Subcutaneous abdominal adipose tissue (tissue), 5 donors: ENCODE data around the gene PPP6R2.
A peak's percentile ranks its signal among the peaks of the same experiment; 100 is the strongest.

Experiments
- H3K27ac ChIP-seq: one replicate; pipeline ENCODE4 v1.7.0; 2013; ENCODE audit warnings: low read depth, mild to moderate bottlenecking, inconsistent platforms, low read length, moderate library complexity
- H3K27me3 ChIP-seq, 5 donors: one replicate each; pipeline ENCODE4 v1.7.0; 2013; ENCODE audit warnings: low read length in 5 of 5, inconsistent platforms in 1 of 5; ENCODE audit not compliant: control insufficient read depth in 5 of 5, insufficient read depth in 4 of 5
- H3K36me3 ChIP-seq, 5 donors: one replicate each; pipeline ENCODE4 v1.7.0; 2013; ENCODE audit warnings: low read length in 5 of 5; ENCODE audit not compliant: control insufficient read depth in 5 of 5, insufficient read depth in 5 of 5
- H3K4me1 ChIP-seq, 5 donors: one replicate each; pipeline ENCODE4 v1.7.0; 2013; ENCODE audit warnings: low read length in 5 of 5, mild to moderate bottlenecking in 3 of 5, moderate library complexity in 1 of 5; ENCODE audit not compliant: control insufficient read depth in 5 of 5, insufficient read depth in 5 of 5
- H3K4me3 ChIP-seq, 5 donors: one replicate each; pipeline ENCODE4 v1.7.0; 2013; ENCODE audit warnings: low read length in 5 of 5, low read depth in 1 of 5
- H3K9ac ChIP-seq, 5 donors: one replicate each; pipeline ENCODE4 v1.7.0; 2013; ENCODE audit warnings: low read length in 5 of 5, mild to moderate bottlenecking in 4 of 5, moderate library complexity in 3 of 5
- H3K9me3 ChIP-seq, 5 donors: one replicate each; pipeline ENCODE4 v1.7.0; 2013; ENCODE audit warnings: low read length in 5 of 5; ENCODE audit not compliant: control insufficient read depth in 5 of 5
- donor health status: healthy.
- donor health status: healthy.
- donor health status: healthy.
- donor health status: healthy.
- donor health status: healthy.

The PPP6R2 gene

DNA sequence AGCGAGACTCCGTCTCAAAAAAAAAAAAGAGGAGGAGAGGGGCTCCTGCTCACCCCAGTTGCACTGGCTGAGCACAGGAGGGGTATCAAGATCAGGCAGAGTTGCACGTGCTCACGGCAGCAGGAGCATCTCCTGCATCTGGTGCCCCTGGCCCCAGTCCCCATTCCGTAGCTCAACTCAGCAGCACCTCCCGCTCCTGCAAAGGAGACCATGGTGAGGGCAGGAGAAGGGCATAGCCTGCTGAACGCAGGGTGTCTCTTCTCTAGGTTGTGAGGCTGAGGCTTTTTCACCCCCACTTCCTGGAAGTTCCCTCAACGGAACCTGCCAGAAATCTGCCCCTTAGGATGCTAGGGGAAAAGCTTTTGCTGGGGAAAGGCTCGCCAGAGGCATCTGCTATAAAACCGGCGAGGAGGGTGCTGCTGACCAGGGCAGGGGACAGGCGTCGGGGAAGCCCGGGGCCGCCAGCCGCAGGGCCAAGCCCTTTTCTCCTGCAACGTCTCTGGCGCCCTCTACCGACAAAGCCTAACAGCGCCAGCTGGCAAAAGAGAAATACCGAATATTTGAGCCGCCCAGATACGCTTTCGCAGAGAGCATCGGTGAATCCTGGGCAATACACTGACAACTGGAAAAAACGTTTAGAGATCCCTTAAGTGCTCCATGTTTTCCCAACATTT, 1.0 kb upstream of the PPP6R2 start:
- Histone ChIP-seq H3K9me3 (no peaks in the 10 kb centered on the region), H3K36me3 (no peaks in the 10 kb centered on the region), H3K27ac (peak overlapping the region; percentile 75), H3K27me3 (no peaks in the 10 kb centered on the region), H3K4me3 (peak overlapping the region; percentile 55 to 81 (median 73)), H3K4me1 (peaks cover 0 to 22% (median 20%) of the 10 kb centered on the region in 5 donors), H3K9ac (peak overlapping the region in 4 of 5 donors; percentile 56 to 82 (median 64))

DNA sequence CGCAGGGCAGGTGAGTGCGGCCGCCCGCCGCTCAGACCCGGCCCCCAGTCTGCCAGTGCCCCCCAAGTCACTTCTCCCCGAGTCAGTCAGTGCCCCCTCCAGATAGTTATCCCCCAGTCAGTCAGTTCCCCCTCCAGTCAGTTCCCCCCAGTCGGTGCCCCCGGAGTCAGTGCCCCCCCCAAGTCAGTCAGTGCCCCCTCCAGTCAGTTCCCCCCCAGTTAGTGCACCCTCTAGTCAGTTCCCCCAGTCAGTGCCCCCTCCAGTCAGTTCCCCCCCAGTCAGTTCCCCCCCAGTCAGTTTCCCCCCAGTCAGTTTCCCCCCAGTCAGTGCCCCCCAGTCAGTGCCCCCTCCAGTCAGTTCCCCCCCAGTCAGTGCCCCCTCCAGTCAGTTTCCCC, 411 bp downstream of the PPP6R2 start:
- H3K27ac ChIP-seq: peak overlapping the region; percentile 23
- H3K36me3 ChIP-seq: no peaks in the 10 kb centered on the region
- peaks cover 0 to 28% (median 26%) of the 10 kb centered on the region in 5 donors for H3K4me1 ChIP-seq
- H3K27me3 ChIP-seq: no peaks in the 10 kb centered on the region
- peak overlapping the region in 4 of 5 donors; percentile 78 to 96 (median 86) for H3K9ac ChIP-seq
- H3K9me3 ChIP-seq: no peaks in the 10 kb centered on the region
- peak overlapping the region; percentile 50 to 81 (median 73) for H3K4me3 ChIP-seq

DNA sequence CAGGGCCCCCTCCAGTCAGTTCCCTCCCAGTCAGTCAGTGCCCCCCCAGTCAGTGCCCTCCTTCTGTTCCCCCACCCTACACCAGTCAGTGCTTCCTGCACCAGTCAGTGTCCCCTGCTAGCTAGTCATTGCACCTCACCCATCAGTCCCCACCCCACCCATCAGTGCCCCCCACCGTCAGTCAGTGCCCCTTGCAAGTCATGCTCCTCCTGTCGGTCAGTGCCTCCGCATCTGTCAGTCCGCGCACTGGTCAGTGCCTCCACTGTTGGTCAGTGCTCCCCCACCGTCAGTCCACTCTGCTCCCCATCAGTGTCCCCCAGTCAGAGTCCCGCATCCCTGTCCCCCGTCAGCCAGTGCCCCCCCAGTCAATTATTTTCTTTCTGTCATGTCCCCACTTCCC, 3.3 kb downstream of the PPP6R2 start:
- peak overlapping the region in 1 of 5 donors; percentile 11 for H3K9ac ChIP-seq

DNA sequence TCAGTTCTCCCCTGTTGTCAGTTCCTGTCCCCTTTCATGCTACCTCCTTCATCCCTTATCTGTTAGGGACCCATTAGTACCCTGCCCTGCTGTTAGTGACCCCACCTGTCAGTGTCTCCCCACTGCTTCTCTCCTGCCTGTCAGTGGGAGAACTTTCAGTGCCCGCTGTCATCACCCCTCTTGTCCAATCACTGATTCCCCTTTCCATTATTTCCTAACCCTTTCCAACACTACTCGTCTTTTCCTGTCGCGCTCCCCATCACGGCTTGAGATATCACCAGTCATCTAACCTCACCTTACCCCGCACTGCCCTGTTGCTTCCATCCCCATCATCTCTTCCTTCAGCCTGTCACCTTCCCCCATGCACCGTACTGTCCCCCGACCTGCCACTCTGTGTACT, 4.0 kb downstream of the PPP6R2 start:
- Histone ChIP-seq H3K4me3 (no peak overlapping the region), H3K9me3 (no peaks in the 10 kb centered on the region), H3K27ac (no peak overlapping the region), H3K27me3 (no peaks in the 10 kb centered on the region), H3K9ac (peak overlapping the region in 2 of 5 donors; percentile 11 to 21), H3K36me3 (peaks cover 0 to 4% (median 0%) of the 10 kb centered on the region in 5 donors), H3K4me1 (peaks cover 0 to 24% (median 23%) of the 10 kb centered on the region in 5 donors)

More for the DNA sequence above, 3.3 kb downstream of the PPP6R2 start:
- peak overlapping the region in 1 of 5 donors; percentile 4 for H3K4me3 ChIP-seq
- peaks cover 0 to 28% (median 26%) of the 10 kb centered on the region in 5 donors for H3K4me1 ChIP-seq
- H3K27ac ChIP-seq: no peak overlapping the region
- peaks cover 0 to 1% (median 0%) of the 10 kb centered on the region in 5 donors for H3K36me3 ChIP-seq
- no peaks in the 10 kb centered on the region for H3K27me3 ChIP-seq
- no peaks in the 10 kb centered on the region for H3K9me3 ChIP-seq

DNA sequence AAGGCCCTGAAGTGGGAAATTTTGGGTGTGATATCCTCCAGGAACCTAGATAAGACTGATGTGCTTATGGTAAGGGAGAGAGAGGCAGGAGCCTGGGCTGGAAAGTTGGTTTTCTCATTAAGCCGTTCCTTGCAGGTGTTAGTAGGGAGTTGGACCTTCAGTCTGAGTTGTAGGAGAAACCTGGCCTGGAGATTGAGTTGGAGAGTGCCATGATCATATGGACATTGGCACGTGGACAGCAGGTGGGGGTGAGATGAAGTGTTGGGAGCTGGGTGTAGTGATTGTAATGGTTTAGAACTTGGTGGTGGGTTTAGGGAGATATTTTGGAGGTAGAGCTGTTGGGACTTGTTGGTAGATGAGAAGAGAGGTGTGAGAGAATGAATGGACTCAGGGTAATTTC, 4.9 kb downstream of the PPP6R2 start:
- H3K36me3 ChIP-seq: peaks cover 0 to 12% (median 5%) of the 10 kb centered on the region in 5 donors
- no peaks in the 10 kb centered on the region for H3K9me3 ChIP-seq
- H3K4me3 ChIP-seq: no peak overlapping the region
- peaks cover 0 to 17% (median 16%) of the 10 kb centered on the region in 5 donors for H3K4me1 ChIP-seq
- no peak overlapping the region for H3K9ac ChIP-seq
- H3K27ac ChIP-seq: no peak overlapping the region
- no peaks in the 10 kb centered on the region for H3K27me3 ChIP-seq

DNA sequence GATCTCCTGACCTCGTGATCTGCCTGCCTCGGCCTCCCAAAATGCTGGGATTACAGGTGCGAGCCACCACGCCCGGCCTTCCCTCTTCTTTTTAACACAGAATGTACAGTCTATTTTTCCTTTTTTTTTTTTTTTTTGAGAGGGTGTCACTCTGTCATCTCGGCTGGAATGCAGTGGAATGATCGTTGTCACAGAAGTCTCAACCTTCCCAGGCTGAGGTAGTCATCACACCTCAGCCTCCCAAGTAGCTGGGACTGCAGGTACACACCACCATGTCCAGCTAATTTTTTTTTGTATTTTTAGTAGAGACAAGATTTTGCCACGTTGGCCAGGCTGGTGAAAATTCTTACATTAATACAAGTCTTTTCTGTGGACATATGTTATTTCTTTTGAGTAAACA, 13.1 kb downstream of the PPP6R2 start:
- Histone ChIP-seq H3K9ac (no peak overlapping the region), H3K9me3 (no peaks in the 10 kb centered on the region), H3K27me3 (no peaks in the 10 kb centered on the region), H3K27ac (no peak overlapping the region), H3K36me3 (peaks cover 0 to 24% (median 12%) of the 10 kb centered on the region in 5 donors), H3K4me3 (no peak overlapping the region), H3K4me1 (no peaks in the 10 kb centered on the region)

DNA sequence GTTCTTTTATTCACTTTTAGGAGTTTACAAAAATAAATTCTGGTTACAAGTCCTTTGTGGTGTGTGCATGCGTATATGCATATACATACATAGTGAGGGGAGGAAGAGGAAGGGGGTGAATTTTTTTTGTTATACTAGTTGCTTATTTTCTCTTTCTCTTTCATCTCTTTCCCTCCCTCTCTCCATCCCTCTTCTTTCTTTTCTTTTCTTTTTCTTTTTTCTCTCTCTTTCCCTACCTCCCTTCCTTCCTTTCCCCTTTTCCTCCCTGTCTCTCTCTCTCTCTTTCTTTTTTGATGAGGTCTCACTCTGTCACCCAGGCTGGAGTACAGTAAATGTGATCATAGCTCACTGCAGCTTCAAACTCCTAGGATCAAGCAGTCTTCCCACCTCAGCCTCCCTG, 14.1 kb downstream of the PPP6R2 start:
- no peak overlapping the region for H3K27ac ChIP-seq

DNA sequence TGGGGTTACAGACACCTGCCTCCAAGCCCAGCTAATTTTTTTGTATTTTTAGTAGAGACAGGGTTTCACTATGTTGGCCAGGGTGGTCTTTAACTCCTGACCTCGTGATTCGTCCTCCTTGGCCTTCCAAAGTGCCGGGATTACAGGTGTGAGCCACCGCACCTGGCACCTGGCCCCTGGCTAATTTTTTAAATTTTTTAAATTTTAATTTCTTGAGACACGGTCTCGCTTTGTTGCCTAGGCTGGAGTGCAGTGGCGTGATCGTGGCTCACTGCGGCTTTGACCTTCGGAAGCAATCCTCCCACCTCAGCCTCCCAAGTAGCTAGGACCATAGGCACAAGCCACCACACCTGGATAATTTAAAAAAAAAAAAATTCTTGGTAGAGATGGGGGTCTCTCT, 14.6 kb downstream of the PPP6R2 start:
- Histone ChIP-seq H3K9ac (no peak overlapping the region), H3K4me3 (no peak overlapping the region), H3K27ac (no peak overlapping the region), H3K36me3 (peaks cover 0 to 23% (median 17%) of the 10 kb centered on the region in 5 donors), H3K9me3 (no peaks in the 10 kb centered on the region), H3K27me3 (no peaks in the 10 kb centered on the region), H3K4me1 (peaks cover 0 to 6% (median 0%) of the 10 kb centered on the region in 5 donors)

More for the DNA sequence above, 14.1 kb downstream of the PPP6R2 start:
- peaks cover 0 to 27% (median 19%) of the 10 kb centered on the region in 5 donors for H3K36me3 ChIP-seq
- no peak overlapping the region for H3K4me3 ChIP-seq
- no peak overlapping the region for H3K9ac ChIP-seq
- H3K9me3 ChIP-seq: no peaks in the 10 kb centered on the region
- no peaks in the 10 kb centered on the region for H3K27me3 ChIP-seq
- H3K4me1 ChIP-seq: peaks cover 0 to 5% (median 0%) of the 10 kb centered on the region in 5 donors

DNA sequence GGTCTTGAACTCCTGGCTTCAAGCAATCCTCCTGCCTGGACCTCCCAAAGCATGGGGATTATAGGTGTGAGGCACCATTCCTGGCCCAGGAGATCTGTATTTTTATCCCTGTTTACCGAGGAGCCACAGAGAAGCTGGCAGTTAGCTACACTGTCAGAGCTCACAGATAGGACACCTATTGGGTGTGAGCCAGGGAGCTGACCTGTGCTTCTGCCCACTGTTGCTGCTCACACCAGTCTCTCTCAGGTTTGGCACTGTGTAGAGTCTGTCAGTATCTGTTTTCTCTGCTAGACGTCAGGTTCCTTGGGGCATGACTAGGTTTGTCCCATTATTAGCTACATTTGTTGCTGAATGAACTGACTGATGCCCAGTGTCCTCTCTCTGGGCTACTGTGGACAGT, 17.5 kb downstream of the PPP6R2 start:
- Histone ChIP-seq H3K9me3 (no peaks in the 10 kb centered on the region), H3K4me3 (no peak overlapping the region), H3K27ac (no peak overlapping the region), H3K4me1 (peaks cover 0 to 10% (median under 1%) of the 10 kb centered on the region in 5 donors), H3K9ac (no peak overlapping the region), H3K36me3 (peaks cover 0 to 18% (median 14%) of the 10 kb centered on the region in 5 donors), H3K27me3 (no peaks in the 10 kb centered on the region)

DNA sequence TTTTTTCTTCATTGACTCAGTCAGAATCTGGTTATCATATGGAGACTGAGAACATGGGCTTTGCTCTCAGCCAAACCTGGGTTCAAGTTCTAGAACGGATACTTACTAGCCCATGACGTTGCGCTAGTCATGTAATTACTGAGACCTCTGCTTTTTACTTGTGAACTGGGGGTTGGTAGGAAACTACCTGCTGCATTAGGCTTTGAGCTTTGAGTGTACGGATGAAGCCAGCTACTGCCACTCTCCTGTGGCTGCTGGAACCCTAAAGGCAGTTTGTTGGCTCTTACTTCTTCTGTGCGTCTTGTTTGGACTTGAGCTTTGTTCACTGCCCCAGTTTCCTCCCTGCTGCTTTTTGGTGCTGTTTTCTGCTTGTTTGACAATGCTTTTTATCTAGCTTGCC, 18.1 kb downstream of the PPP6R2 start:
- no peak overlapping the region for H3K27ac ChIP-seq
- no peaks in the 10 kb centered on the region for H3K9me3 ChIP-seq
- H3K27me3 ChIP-seq: no peaks in the 10 kb centered on the region
- H3K9ac ChIP-seq: no peak overlapping the region
- H3K36me3 ChIP-seq: peaks cover 0 to 18% (median 14%) of the 10 kb centered on the region in 5 donors
- no peak overlapping the region for H3K4me3 ChIP-seq
- H3K4me1 ChIP-seq: peaks cover 2 to 16% (median 7%) of the 10 kb centered on the region in 5 donors
